ENCODE results near the gene PDCD1. TPM values are rescaled to one million over a fixed set of nuclear protein-coding genes. Genes with fewer than 3 reads are reported as not detected.

Gene PDCD1
- polyA plus RNA-seq, 1 donor (not counting 4 experiments of a cell fraction or from before 2014, with no cell fraction given) = not detected

- no peak overlapping the region for H2AFZ ChIP-seq (ENCODE audit: control insufficient read depth, low read length)
- H3K27ac ChIP-seq (ENCODE audit: control insufficient read depth, insufficient read depth, low read length) = no peak overlapping the region
Measured at GRCh38 chr2:241868661-241869081, 10.0 kb upstream of the PDCD1 start.

GRCh38 chr2:241867776-241868420, 9.2 kb upstream of the PDCD1 start:
- dilution Hi-C loops (cut with MboI; ENCODE audit: extremely low pct_ligation_motif_present, low sequenced_read_pairs) = no loop called here
- no peaks in the 10 kb centered on the region for H3K79me2 ChIP-seq (ENCODE audit: control insufficient read depth, insufficient read depth, low read length)
- no peaks in the 10 kb centered on the region for H3K4me1 ChIP-seq (ENCODE audit: control insufficient read depth, extremely low read depth, insufficient read depth, low read length)
- DNase-seq (ENCODE audit: low read depth, low spot score) (no peak), FAIRE-seq (no peak)
- H3K9ac ChIP-seq (ENCODE audit: control insufficient read depth, extremely low read depth, insufficient read depth, low read length) = no peak overlapping the region
- TF ChIP-seq CTCF (optimal IDR thresholded peaks at IDR 0.05 in 1 of 3, IDR thresholded peaks at IDR 0.05 in 1 of 3, conservative IDR thresholded peaks at IDR 0.05 in 1 of 3; ENCODE audit: extremely low read depth in 1 of 3, insufficient read depth in 2 of 3, low read length in 3 of 3) (no peak), EZH2 (IDR thresholded peaks at IDR 0.05; ENCODE audit: low read length) (no peak)
- no peak overlapping the region for H3K4me3 ChIP-seq (ENCODE audit: control insufficient read depth in 2 of 3, extremely low read depth in 1 of 3, insufficient read depth in 2 of 3, low read depth in 1 of 3, low read length in 3 of 3)
- no peaks in the 10 kb centered on the region for H3K9me3 ChIP-seq (ENCODE audit: control insufficient read depth, low read depth, low read length)
- H3K4me2 ChIP-seq (ENCODE audit: control insufficient read depth, extremely low read depth, insufficient read depth, low read depth, low read length) = peak overlapping the region; percentile 10
- no peak overlapping the region for H3K27ac ChIP-seq (ENCODE audit: control insufficient read depth, insufficient read depth, low read length)
- H2AFZ ChIP-seq (ENCODE audit: control insufficient read depth, low read length) = no peak overlapping the region
- peaks cover 68% of the 10 kb centered on the region for H3K27me3 ChIP-seq (ENCODE audit: control insufficient read depth, extremely low read depth, insufficient read depth, low read length)
- peaks cover 4% of the 10 kb centered on the region for H4K20me1 ChIP-seq (ENCODE audit: control insufficient read depth, extremely low read depth, insufficient read depth, low read length)
- no peaks in the 10 kb centered on the region for H3K36me3 ChIP-seq (ENCODE audit: control insufficient read depth in 2 of 2, extremely low read depth in 1 of 2, insufficient read depth in 2 of 2, low read length in 2 of 2)
- no peaks in the 10 kb centered on the region for H3K9me1 ChIP-seq (ENCODE audit: control insufficient read depth, extremely low read depth, insufficient read depth, low read length)

More at GRCh38 chr2:241868661-241869081, 10.0 kb upstream of the PDCD1 start:
- TF ChIP-seq EZH2 (IDR thresholded peaks at IDR 0.05; ENCODE audit: low read length) = no peak
- no peak for TF ChIP-seq CTCF (optimal IDR thresholded peaks at IDR 0.05 in 1 of 3, IDR thresholded peaks at IDR 0.05 in 1 of 3, conservative IDR thresholded peaks at IDR 0.05 in 1 of 3; ENCODE audit: extremely low read depth in 1 of 3, insufficient read depth in 2 of 3, low read length in 3 of 3)
- no peaks in the 10 kb centered on the region for H3K4me1 ChIP-seq (ENCODE audit: control insufficient read depth, extremely low read depth, insufficient read depth, low read length)
- H3K9me1 ChIP-seq (ENCODE audit: control insufficient read depth, extremely low read depth, insufficient read depth, low read length) = no peaks in the 10 kb centered on the region
- peaks cover 4% of the 10 kb centered on the region for H4K20me1 ChIP-seq (ENCODE audit: control insufficient read depth, extremely low read depth, insufficient read depth, low read length)
- no peak overlapping the region for H3K9ac ChIP-seq (ENCODE audit: control insufficient read depth, extremely low read depth, insufficient read depth, low read length)
- no peak for FAIRE-seq
- H3K4me3 ChIP-seq (ENCODE audit: control insufficient read depth in 2 of 3, extremely low read depth in 1 of 3, insufficient read depth in 2 of 3, low read depth in 1 of 3, low read length in 3 of 3) = no peak overlapping the region
- H3K36me3 ChIP-seq (ENCODE audit: control insufficient read depth in 2 of 2, extremely low read depth in 1 of 2, insufficient read depth in 2 of 2, low read length in 2 of 2) = no peaks in the 10 kb centered on the region
- dilution Hi-C loops (cut with MboI; ENCODE audit: extremely low pct_ligation_motif_present, low sequenced_read_pairs) = no loop called here
- H3K79me2 ChIP-seq (ENCODE audit: control insufficient read depth, insufficient read depth, low read length) = no peaks in the 10 kb centered on the region
- peak overlapping the region; percentile 10 for H3K4me2 ChIP-seq (ENCODE audit: control insufficient read depth, extremely low read depth, insufficient read depth, low read depth, low read length)
- no peaks in the 10 kb centered on the region for H3K9me3 ChIP-seq (ENCODE audit: control insufficient read depth, low read depth, low read length)
- peaks cover 60% of the 10 kb centered on the region for H3K27me3 ChIP-seq (ENCODE audit: control insufficient read depth, extremely low read depth, insufficient read depth, low read length)
- DNase-seq (ENCODE audit: low read depth, low spot score) = no peak

Data from keratinocyte (primary cell).